ENCODE data around the gene CLEC2B.

- TF ChIP-seq ZNF530 (tag by site-specific recombination; IDR thresholded peaks at IDR 0.05; ENCODE audit: low read depth) (no peak), ZNF114 (tag by site-specific recombination; IDR thresholded peaks at IDR 0.05) (no peak), ZNF398 (tag by site-specific recombination; IDR thresholded peaks at IDR 0.05) (no peak), ZNF366 (tag by site-specific recombination; conservative IDR thresholded peaks at IDR 0.05) (no peak), ZNF747 (tag by site-specific recombination; IDR thresholded peaks at IDR 0.05) (no peak), ZNF76 (tag by site-specific recombination; IDR thresholded peaks at IDR 0.05; ENCODE audit: borderline replicate concordance, low read depth) (no peak), YY1 (tag by site-specific recombination; IDR thresholded peaks at IDR 0.05) (no peak), ZNF660 (tag by site-specific recombination; IDR thresholded peaks at IDR 0.05) (no peak), REST (tag by site-specific recombination; IDR thresholded peaks at IDR 0.05) (no peak), ZNF350 (tag by site-specific recombination; IDR thresholded peaks at IDR 0.05) (no peak), GFI1B (tag by site-specific recombination; IDR thresholded peaks at IDR 0.05) (no peak), KLF10 (tag by site-specific recombination; IDR thresholded peaks at IDR 0.05) (no peak), CTCF (tag by site-specific recombination; IDR thresholded peaks at IDR 0.05) (no peak)
These were observed 63.3 kb downstream of the CLEC2B start for GRCh38 chr12:9805883-9806282.
